Measurements from ENCODE around the gene SDHAF2.

DNA sequence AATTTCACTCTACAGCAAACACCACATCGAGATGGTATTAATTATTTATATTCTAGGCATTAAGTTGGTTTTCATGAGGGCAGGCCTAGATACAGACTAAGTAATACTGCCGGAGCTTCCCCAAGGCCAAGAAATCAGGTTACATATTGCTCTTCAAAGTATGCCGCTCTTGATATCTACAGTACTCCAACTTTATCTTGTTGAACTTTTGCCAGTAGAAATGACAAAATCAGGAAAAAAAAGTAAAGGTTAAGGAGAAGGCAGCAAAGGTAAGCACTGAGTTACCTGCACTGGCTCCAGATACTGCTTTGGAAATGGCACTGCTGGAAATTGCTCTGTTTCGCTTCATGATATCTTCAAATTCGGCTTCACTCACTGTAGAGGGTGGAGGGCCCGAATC, 14.5 kb upstream of the SDHAF2 start:
- TF ChIP-seq, protein P1, sequence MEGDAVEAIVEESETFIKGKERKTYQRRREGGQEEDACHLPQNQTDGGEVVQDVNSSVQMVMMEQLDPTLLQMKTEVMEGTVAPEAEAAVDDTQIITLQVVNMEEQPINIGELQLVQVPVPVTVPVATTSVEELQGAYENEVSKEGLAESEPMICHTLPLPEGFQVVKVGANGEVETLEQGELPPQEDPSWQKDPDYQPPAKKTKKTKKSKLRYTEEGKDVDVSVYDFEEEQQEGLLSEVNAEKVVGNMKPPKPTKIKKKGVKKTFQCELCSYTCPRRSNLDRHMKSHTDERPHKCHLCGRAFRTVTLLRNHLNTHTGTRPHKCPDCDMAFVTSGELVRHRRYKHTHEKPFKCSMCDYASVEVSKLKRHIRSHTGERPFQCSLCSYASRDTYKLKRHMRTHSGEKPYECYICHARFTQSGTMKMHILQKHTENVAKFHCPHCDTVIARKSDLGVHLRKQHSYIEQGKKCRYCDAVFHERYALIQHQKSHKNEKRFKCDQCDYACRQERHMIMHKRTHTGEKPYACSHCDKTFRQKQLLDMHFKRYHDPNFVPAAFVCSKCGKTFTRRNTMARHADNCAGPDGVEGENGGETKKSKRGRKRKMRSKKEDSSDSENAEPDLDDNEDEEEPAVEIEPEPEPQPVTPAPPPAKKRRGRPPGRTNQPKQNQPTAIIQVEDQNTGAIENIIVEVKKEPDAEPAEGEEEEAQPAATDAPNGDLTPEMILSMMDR (IDR thresholded peaks at IDR 0.05 in 2 of 3, conservative IDR thresholded peaks at IDR 0.05 in 1 of 3; ENCODE audit: borderline replicate concordance in 1 of 3, insufficient read depth in 1 of 3, low read depth in 2 of 3, low read length in 2 of 3): no peak
- TF ChIP-seq SIN3A (IDR thresholded peaks at IDR 0.05; ENCODE audit: low read depth) (no peak), RAD21 (IDR thresholded peaks at IDR 0.05; ENCODE audit: low read depth) (no peak), POLR2AphosphoS5 (IDR thresholded peaks at IDR 0.05; ENCODE audit: low read depth, low read length) (no peak), POLR2A (IDR thresholded peaks at IDR 0.05; ENCODE audit: borderline replicate concordance, extremely low read depth, insufficient read depth, insufficient read length) (no peak)
